GM18951 (cell line): Measurements from ENCODE around the gene STARD5.

Experiments
- POLR2A ChIP-seq: IDR thresholded peaks from 4 replicates; pipeline ENCODE4 v1.6.1; 2011; ENCODE audit warnings: mild to moderate bottlenecking; ENCODE audit not compliant: insufficient read length, insufficient read depth; ENCODE audit errors: extremely low read depth
- in situ Hi-C: fragments of 300-500 bp; cut with MboI; formaldehyde crosslinking; loops from one replicate; pipeline ENCODE4 v1.12.0; 2022; ENCODE audit warnings: low sequenced_read_pairs, mixed read lengths, inconsistent platforms; ENCODE audit not compliant: unreplicated experiment

The STARD5 gene

DNA sequence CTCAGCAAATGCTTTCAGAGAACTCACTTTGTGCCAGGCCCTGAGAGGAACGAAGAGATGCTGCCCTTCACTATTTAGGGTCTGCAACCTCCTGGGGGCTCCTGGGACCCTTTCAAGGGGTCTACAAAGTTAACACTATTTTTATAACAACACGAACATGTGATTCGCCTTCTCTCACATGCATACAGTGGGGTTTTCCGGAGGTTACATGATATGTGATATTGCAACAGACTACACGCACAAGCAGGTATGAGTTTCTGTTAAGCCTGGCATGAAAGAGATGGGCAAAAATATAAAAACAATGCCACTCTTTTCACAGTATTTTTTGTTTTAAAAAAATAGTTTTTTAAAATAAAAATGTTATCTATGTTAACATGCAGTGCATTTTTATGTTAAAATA lies 10.3 kb downstream of the STARD5 start:
- TF ChIP-seq POLR2A = no peak
- in situ Hi-C loops = no loop called here

DNA sequence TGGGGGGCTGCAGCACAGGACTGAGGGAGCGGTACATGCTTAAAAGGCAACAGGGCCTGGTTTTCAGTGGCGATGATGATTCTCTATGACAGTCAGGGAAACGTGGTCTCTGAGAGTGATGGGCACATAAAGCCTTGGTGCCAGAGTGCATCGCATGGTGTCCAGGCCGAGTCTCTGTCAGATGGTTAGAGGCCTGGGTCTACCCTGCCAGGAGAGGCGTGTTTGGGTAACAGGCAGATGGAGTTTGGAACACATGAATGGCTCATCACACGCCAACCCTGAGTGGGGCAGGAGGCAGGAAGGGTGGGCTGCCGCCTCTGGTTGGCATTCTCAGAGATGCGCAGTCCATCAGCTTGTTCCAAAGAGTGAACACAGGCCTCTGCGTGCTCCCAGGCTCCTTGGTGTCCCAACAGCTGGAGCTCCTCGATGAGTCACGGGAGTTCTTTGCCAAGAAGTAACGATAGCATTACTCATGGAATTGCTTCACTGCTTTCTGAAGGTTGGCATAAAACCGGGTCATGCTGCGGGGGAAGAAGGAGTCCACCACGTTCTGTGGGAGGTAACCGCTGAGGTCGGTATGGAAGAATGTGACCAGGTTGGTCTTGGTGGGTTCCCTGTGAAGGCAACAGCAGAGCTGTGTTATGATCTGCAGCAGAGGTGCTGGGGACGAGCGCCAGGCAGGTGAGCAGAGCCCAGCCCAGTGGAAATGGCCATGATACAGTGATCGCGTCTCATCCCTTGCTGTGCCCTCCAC lies 11.0 kb downstream of the STARD5 start:
- no peak for TF ChIP-seq POLR2A
- in situ Hi-C loops = no loop called here

GRCh38 chr15:81311752-81312464 lies 12.0 kb downstream of the STARD5 start:
- in situ Hi-C loops = no loop called here
- no peak for TF ChIP-seq POLR2A

GRCh38 chr15:81310480-81310879 lies 13.5 kb downstream of the STARD5 start:
- in situ Hi-C loops = no loop called here
- no peak for TF ChIP-seq POLR2A

- TF ChIP-seq POLR2A = no peak
- in situ Hi-C loops = no loop called here
Measured at GRCh38 chr15:81309647-81310450, 14.1 kb downstream of the STARD5 start.

DNA sequence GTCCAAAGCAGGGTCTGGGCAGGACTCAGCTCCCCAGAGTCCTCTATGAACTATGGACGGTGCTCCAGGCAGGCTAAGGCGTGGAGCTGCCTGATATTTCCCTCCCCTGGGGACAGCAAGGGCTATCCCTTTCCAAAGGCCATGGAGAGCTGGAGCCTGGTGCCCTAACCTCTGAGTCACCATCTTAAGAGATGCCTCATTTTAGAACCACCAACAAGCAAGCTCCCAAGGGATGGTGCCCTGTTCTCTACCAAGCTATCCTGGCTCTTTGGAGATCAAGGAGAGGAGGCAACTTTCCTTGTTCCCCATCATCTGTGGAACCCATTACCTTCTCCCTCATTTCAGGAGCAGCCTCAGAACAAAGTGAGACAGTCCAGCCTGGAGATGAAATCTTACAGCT lies 15.7 kb downstream of the STARD5 start:
- in situ Hi-C loops = no loop called here

DNA sequence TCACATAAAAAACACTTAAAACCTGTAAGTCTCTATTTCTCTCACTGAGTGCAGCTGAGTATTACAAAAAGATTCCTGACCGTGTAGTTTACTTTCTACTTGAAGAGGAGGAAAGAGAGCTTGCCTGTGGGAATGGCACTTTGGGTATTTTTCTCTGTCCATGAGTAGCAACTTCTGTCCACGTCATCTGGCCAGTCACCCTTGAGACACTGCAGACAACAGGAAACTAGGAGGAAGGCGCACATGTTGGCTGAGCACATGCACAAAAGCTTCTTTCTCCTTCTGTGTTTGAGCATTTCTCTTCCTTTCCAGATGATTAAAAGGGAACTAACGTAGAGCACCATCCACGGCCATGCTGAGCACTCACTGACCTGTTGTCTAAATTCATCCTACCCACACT lies 19.7 kb downstream of the STARD5 start:
- in situ Hi-C loops = no loop called here
- TF ChIP-seq POLR2A = no peak

More for the DNA sequence above, 15.7 kb downstream of the STARD5 start:
- TF ChIP-seq POLR2A = no peak

- in situ Hi-C loops = no loop called here
- no peak for TF ChIP-seq POLR2A
Measured at GRCh38 chr15:81303244-81304225, 20.4 kb downstream of the STARD5 start.

DNA sequence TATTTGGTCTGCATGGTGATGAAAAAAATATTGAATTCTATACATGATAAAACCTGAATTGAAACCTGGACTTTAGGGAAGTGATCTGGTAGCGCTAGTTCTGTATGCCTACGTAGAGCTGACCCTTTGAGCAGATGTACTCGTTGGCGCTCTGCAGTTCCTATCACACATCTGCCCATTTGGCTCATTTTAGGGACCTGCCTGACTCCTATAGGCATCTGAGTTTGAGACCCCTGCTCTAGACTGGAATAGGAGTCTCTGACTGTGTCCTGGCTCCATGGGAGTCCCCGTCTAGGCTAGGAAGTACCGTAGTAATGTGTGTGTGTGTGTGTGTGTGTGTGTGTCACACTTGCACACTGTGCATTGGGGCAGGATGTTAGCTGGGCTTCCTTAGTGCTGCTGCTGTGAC lies 21.2 kb downstream of the STARD5 start:
- no peak for TF ChIP-seq POLR2A
- in situ Hi-C loops = no loop called here

DNA sequence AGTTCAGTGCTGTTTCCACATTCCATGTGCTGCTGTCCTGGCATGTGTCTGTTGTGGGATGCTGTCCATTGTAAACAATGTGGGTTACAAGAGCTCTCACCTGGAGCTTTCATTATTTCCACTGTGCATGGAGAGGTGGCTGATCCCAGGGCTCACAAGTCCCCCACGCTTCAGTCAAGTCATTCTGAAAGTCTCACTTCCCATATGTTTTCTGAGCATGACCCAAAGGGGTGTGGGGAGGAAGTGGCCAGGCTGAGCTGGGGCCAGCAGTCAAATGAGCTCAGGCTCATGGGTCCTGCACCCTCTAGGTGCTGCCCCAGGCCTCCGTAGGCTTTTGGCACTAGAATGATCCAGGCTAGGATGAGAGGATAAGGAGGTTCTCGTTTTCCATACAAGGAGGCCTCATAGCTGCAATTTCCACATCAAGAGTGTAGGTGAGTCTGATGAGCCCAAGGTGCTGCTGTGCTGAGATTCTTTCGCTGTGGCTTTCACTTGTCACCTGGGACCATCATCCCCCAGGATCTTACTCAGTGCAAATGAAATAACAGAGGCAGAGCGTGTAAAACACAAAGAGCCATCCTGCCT lies 22.0 kb downstream of the STARD5 start:
- in situ Hi-C loops = no loop called here
- peak; percentile 45 for TF ChIP-seq POLR2A

DNA sequence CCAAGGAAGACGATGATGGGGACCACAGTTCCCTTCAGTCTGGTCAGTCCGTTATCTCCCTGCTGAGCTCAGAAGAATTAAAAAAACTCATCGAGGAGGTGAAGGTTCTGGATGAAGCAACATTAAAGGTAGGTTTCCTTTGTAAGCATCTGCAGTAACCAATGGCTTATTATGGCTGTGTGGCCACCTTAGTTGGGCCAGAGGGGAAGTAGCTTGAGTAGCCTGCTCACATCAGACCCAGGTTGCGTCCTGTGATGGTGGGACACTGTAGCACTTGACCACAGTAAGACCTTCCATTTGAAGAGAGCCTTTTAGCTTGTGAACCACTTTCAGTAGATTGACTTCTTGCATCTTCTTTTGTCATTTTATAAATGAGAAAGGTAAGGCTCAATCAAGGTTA lies 22.6 kb downstream of the STARD5 start:
- in situ Hi-C loops = no loop called here
- no peak for TF ChIP-seq POLR2A

DNA sequence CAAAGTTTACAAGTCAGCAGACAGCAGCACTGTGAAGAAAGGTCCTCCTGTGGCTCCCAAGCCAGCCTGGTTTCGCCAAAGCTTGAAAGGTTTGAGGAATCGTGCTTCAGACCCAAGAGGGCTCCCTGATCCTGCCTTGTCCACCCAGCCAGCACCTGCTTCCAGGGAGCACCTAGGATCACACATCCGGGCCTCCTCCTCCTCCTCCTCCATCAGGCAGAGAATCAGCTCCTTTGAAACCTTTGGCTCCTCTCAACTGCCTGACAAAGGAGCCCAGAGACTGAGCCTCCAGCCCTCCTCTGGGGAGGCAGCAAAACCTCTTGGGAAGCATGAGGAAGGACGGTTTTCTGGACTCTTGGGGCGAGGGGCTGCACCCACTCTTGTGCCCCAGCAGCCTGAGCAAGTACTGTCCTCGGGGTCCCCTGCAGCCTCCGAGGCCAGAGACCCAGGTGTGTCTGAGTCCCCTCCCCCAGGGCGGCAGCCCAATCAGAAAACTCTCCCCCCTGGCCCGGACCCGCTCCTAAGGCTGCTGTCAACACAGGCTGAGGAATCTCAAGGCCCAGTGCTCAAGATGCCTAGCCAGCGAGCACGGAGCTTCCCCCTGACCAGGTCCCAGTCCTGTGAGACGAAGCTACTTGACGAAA lies 24.2 kb downstream of the STARD5 start:
- no peak for TF ChIP-seq POLR2A
- in situ Hi-C loops = no loop called here
